Activated naive CD8-positive, alpha-beta T cell (primary cell): ENCODE data around the gene TCF25.
"Not testable (repeated sequence)": the region's sequence is repeated elsewhere in the genome, so short reads cannot be mapped to it uniquely, and the experiment has no call there.

ENCODE experiments used
- H3K27ac Mint-ChIP-seq: one replicate; pipeline ENCODE4 v1.8.0; 2021; ENCODE audit warnings: mixed read lengths
- H3K27me3 Mint-ChIP-seq: one replicate; pipeline ENCODE4 v1.8.0; 2021; ENCODE audit warnings: mixed read lengths
- H3K36me3 Mint-ChIP-seq: one replicate; pipeline ENCODE4 v1.8.0; 2021; ENCODE audit warnings: mixed read lengths
- H3K4me1 Mint-ChIP-seq: one replicate; pipeline ENCODE4 v1.8.0; 2021; ENCODE audit warnings: low read depth, mixed read lengths
- H3K4me3 Mint-ChIP-seq: one replicate; pipeline ENCODE4 v1.8.0; 2021; ENCODE audit warnings: mild to moderate bottlenecking, mixed read lengths
- H3K9me3 Mint-ChIP-seq: one replicate; pipeline ENCODE4 v1.8.0; 2021; ENCODE audit warnings: low read depth, mixed read lengths

TCF25 gene

DNA sequence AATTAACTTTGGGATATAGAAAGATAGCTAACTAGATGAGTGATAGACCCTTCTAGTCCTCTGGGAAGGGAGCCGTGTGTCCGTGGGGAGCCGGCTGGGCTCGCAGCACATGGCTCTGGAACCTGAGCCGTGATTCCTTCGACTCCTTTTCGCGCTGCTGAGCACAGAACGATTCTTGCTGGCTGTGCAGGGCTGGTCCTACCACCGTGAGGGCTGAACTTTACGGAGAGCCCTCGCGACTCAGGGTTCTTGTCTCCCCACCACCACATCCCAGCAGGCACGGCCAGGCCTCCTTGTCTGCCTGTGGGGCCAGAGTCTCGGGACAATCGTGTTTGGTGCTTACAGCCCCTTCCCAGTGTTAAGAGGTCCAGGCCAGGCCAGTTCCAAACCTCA, 13.8 kb upstream of the TCF25 start:
- Mint-ChIP-seq H3K36me3 (no peaks in the 10 kb centered on the region), H3K27ac (no peak overlapping the region), H3K27me3 (no peaks in the 10 kb centered on the region), H3K4me1 (peaks cover 27% of the 10 kb centered on the region), H3K9me3 (no peaks in the 10 kb centered on the region), H3K4me3 (no peak overlapping the region)

DNA sequence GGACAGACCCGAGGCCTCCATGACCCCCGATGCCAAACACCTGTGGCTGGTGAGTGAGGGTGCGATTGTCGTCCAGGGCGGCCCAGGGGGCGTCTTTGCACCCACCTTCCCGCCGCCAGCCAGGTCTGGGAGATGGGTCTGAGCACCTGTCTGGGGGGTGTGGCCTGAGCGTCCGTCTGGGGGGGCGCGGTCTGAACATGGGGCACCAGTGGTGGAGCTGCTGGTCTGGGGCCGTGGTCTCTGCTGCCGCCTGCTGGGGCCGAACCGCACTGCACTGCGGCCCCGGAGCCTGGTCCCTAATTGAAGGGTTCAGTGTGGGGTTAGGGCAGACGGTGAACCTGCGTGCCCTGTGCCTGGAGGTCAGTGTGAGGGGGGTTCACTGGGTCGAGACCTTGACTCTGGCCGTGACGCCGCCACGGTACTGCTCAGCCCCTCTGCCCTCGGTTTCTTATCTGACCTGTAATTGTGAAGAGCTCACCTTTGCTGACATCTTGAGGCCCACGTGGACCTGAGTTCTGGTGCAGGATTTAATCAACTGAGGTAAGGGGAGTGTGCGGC, 12.6 kb upstream of the TCF25 start:
- Mint-ChIP-seq H3K27me3 (no peaks in the 10 kb centered on the region), H3K9me3 (no peaks in the 10 kb centered on the region), H3K4me1 (peaks cover 28% of the 10 kb centered on the region), H3K4me3 (no peak overlapping the region), H3K36me3 (no peaks in the 10 kb centered on the region), H3K27ac (peak overlapping the region; percentile 12)

DNA sequence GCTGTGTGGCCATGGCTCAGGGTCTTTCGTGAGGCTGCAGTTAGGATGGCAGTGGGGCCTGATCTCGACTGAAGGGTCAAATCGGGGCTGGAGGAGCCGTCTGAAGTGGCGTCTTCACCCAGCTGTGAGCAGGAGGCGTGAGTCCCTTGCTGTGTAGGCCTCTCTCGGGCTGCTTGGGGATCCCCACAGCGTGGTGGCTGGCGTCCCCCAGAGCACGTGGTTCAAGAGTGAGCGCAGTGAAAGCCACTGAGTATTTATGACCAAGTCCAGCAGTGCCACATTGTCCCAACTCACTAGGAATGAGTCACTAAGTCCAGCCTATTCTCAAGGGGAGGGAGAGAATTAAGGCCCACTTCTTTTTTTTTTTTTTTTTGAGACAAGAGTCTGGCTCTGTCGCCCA, 11.7 kb upstream of the TCF25 start:
- H3K9me3 Mint-ChIP-seq, result no peaks in the 10 kb centered on the region
- no peak overlapping the region for H3K27ac Mint-ChIP-seq
- no peaks in the 10 kb centered on the region for H3K36me3 Mint-ChIP-seq
- H3K27me3 Mint-ChIP-seq, result no peaks in the 10 kb centered on the region
- H3K4me3 Mint-ChIP-seq, result no peak overlapping the region
- H3K4me1 Mint-ChIP-seq, result peaks cover 28% of the 10 kb centered on the region

DNA sequence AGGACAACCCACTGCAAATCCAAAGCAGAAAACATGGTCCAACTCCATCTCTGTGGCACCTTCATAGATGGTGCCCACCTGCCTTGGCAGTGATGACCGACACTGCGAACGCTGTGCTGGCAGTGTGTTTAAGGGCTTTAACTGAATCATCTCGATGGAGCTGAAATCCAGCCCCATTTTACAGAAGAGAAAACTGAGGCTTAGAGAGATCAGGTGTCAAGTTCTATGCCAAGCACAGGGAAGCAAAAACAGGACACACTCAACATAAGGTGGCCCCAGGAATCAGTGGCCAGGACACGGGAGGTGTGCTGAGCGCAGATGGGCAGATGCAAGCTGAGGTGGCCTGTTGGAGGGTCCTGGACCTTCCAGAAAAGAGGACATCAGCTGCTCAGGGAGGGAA, 10.7 kb upstream of the TCF25 start:
- Mint-ChIP-seq H3K4me1 (peaks cover 28% of the 10 kb centered on the region), H3K4me3 (peak overlapping the region; percentile 7), H3K27ac (peak overlapping the region; percentile 81), H3K36me3 (no peaks in the 10 kb centered on the region), H3K27me3 (no peaks in the 10 kb centered on the region), H3K9me3 (no peaks in the 10 kb centered on the region)

DNA sequence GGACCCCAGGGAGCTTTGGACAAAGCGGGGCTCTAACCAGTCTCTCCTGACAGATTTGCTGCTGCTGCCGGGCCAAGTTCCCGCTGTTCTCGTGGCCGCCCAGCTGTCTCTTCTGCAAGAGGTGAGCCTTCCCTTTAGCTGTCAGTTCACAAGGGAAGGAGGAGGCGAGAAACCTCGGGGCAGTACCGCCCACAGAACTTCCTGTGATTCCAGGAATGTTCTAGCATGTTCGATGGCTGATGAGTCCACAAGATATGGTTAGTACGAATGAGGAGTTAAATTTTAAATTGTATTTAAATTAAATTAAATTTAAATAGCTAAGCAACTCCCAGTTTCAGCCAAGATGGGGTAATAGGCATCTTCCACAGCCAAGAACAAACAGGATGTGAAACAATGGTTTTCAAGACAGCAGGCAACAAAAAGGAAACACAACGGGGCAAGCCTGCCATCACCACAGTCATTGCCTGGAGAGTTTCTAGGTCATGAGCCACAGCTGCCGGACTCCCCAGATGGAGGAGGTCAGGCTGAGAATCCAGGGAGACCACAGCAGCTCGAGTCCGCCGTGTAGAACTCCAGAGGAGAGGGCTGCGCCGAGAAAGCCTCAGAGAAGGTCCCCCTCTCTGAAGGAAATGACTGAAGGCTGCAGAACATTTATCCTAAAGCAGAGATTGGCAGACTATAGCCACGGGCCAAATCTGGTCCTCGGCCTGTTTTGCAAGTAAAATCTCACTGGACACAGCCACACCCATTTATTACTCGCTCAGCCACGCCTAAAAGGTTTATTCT, 9.5 kb upstream of the TCF25 start:
- Mint-ChIP-seq H3K27ac (peak overlapping the region; percentile 71), H3K27me3 (no peaks in the 10 kb centered on the region), H3K4me3 (peak overlapping the region; percentile 48), H3K9me3 (no peaks in the 10 kb centered on the region), H3K36me3 (no peaks in the 10 kb centered on the region), H3K4me1 (peaks cover 28% of the 10 kb centered on the region)

DNA sequence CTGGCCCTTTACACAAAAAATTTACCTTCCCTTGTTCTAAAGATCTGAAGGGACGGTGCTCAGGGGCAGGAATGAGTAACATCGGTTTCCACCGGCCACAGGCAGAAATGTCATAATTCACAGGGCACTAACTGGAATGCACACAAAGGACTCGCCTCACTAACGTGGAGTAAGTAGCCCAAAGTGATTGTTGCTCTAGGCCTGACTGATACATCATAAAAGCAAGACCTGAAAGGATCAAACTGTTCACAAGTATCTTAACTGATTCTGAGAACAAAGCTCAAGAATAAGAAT, 8.9 kb upstream of the TCF25 start:
- H3K27ac Mint-ChIP-seq, result peak overlapping the region; percentile 28
- H3K27me3 Mint-ChIP-seq, result no peaks in the 10 kb centered on the region
- peak overlapping the region; percentile 21 for H3K4me3 Mint-ChIP-seq

DNA sequence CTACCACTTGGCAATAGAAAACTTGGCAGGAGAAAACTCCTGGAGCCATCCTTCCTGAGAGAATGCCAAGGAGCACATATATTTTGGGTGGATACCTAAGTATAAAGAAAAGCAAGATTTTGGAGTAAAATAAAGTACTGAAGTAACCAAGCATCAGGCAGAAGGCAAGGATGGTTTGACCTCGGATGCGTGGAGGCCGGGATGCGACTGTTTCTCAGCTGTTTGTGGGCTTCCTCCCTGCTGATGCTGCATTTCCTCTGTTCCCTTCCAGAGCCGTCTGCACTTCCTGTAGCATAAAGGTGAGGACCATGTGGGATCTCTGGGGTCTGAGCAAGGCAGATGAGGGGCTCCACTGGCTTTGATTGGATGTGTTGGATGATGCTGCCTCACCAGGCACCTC, 5.5 kb upstream of the TCF25 start:
- Mint-ChIP-seq H3K27me3 (no peaks in the 10 kb centered on the region), H3K4me1 (peaks cover 24% of the 10 kb centered on the region)

More for the DNA sequence above, 8.9 kb upstream of the TCF25 start:
- H3K9me3 Mint-ChIP-seq, result no peaks in the 10 kb centered on the region
- H3K4me1 Mint-ChIP-seq, result peaks cover 28% of the 10 kb centered on the region
- no peaks in the 10 kb centered on the region for H3K36me3 Mint-ChIP-seq

DNA sequence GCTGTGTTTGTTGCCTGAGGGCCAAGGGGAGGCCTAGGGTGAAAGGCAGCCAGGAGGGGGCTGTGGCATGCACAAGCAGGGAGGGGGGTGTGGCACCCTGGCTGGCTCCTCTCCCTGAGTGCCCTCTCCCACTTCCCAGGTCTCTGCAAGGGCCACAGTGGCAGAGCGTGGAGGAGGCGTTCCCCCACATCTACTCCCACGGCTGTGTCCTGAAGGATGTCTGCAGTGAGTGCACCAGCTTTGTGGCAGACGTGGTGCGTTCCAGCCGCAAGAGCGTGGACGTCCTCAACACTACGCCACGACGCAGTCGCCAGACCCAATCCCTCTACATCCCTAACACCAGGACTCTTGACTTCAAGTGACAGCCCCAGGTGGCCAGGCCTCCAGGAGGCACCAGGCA, 3.5 kb upstream of the TCF25 start:
- no peak overlapping the region for H3K4me3 Mint-ChIP-seq
- H3K36me3 Mint-ChIP-seq, result peaks cover 1% of the 10 kb centered on the region
- H3K27ac Mint-ChIP-seq, result no peak overlapping the region
- H3K4me1 Mint-ChIP-seq, result peaks cover 10% of the 10 kb centered on the region
- H3K9me3 Mint-ChIP-seq, result no peaks in the 10 kb centered on the region
- no peaks in the 10 kb centered on the region for H3K27me3 Mint-ChIP-seq

More for the DNA sequence above, 5.5 kb upstream of the TCF25 start:
- no peaks in the 10 kb centered on the region for H3K36me3 Mint-ChIP-seq
- H3K4me3 Mint-ChIP-seq, result no peak overlapping the region
- no peak overlapping the region for H3K27ac Mint-ChIP-seq
- H3K9me3 Mint-ChIP-seq, result no peaks in the 10 kb centered on the region

DNA sequence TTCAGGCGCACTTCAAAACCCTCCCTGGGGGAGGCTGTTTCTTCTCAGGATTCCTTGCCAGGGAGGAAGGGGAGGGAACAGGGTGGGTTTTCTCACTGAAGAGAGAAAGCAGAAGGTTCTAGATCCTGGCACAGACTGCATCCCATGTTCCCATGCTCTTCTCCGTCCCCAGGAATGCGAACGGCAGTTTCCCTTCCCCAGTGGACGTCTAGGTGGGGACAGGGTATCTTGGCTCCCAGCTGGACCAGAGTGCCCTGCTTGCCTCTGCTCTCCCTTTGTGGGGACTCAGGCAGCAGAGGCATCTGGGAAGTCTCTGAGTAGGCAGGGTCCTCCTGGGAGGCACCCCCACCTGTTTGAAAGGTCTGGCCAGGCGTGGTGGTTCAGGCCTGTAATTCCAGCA, 3.0 kb upstream of the TCF25 start:
- Mint-ChIP-seq H3K36me3 (peaks cover 5% of the 10 kb centered on the region), H3K9me3 (peaks cover 4% of the 10 kb centered on the region), H3K4me3 (no peak overlapping the region), H3K27ac (no peak overlapping the region), H3K27me3 (no peaks in the 10 kb centered on the region), H3K4me1 (peaks cover 14% of the 10 kb centered on the region)

DNA sequence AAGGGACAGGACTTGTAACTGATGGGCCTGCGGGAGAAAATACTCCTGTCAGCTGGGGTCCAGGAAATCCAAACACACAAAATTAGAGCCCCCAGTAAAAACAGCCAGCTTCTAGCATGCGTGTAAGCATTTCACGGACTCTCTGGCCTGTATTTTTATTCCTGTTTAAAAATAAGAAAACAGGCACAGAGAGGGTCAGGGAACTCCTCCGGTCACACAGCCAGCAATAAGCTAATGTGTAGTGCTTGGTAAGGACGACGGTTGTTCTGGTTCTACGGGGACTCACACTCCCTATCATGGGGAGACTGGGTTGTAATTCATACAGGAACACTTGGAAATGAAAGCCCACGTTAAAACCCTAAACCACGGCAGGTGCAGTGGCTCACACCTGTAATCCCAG, 1.5 kb upstream of the TCF25 start:
- Mint-ChIP-seq H3K27ac (peak overlapping the region; percentile 22), H3K4me3 (peak overlapping the region; percentile 90), H3K36me3 (peaks cover 5% of the 10 kb centered on the region), H3K9me3 (peaks cover 4% of the 10 kb centered on the region), H3K4me1 (peaks cover 14% of the 10 kb centered on the region), H3K27me3 (no peaks in the 10 kb centered on the region)

DNA sequence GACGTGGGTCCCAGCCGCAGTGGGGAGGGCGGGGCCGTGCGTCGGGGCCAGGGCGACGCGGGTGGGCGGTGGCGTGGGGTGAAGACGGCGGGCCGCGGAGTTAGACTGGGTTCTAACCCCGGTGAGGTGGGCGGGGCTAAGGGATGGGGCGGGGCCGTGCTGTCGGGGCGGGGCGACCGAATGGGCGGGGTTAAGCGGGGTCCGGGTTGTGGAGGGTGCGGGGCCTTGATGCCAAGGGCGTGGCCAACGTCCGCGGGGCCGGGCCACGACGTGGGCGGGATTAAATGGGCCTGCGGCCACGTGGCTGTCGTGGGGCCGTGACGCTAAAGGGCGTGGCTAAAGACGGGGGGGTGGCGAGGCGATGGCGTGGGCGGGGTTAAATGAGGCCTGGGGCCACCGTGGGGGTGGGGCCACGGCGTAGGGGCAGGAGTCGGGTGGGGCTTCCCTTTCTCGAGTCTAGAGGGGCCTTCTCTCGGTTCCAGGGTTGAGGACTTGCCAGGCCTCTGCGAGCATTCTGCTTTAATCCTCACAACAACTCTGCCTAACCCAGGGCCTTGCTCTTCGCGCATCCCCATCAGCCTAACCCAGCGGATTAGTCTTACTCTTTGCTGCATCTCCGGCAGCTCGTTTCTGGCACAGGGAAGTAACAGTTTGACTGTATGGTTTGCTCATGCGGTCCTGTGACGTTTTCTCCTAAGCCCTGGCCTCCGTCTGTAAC, 739 bp downstream of the TCF25 start:
- no peaks in the 10 kb centered on the region for H3K27me3 Mint-ChIP-seq
- peaks cover 4% of the 10 kb centered on the region for H3K9me3 Mint-ChIP-seq
- H3K36me3 Mint-ChIP-seq, result peaks cover 5% of the 10 kb centered on the region
- peak overlapping the region; percentile 92 for H3K27ac Mint-ChIP-seq
- H3K4me3 Mint-ChIP-seq, result peak overlapping the region; percentile 90
- peaks cover 16% of the 10 kb centered on the region for H3K4me1 Mint-ChIP-seq

DNA sequence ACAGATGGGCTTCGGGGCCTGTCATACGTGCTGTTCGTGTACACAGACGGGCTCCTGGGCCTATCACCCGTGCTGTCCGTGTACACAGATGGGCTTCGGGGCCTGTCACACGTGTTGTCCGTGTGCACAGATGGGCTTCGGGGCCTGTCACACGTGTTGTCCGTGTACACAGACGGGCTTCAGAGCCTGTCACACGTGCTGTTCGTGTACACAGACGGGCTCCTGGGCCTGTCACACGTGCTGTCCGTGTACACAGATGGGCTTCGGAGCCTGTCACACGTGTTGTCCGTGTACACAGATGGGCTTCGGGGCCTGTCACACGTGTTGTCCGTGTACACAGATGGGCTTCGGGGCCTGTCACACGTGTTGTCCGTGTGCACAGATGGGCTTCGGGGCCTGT, 5.7 kb downstream of the TCF25 start:
- not testable (repeated sequence) for H3K4me3 Mint-ChIP-seq, H3K27me3 Mint-ChIP-seq, H3K9me3 Mint-ChIP-seq, H3K27ac Mint-ChIP-seq
- Mint-ChIP-seq H3K36me3 (peaks cover 12% of the 10 kb centered on the region), H3K4me1 (peaks cover 16% of the 10 kb centered on the region)

DNA sequence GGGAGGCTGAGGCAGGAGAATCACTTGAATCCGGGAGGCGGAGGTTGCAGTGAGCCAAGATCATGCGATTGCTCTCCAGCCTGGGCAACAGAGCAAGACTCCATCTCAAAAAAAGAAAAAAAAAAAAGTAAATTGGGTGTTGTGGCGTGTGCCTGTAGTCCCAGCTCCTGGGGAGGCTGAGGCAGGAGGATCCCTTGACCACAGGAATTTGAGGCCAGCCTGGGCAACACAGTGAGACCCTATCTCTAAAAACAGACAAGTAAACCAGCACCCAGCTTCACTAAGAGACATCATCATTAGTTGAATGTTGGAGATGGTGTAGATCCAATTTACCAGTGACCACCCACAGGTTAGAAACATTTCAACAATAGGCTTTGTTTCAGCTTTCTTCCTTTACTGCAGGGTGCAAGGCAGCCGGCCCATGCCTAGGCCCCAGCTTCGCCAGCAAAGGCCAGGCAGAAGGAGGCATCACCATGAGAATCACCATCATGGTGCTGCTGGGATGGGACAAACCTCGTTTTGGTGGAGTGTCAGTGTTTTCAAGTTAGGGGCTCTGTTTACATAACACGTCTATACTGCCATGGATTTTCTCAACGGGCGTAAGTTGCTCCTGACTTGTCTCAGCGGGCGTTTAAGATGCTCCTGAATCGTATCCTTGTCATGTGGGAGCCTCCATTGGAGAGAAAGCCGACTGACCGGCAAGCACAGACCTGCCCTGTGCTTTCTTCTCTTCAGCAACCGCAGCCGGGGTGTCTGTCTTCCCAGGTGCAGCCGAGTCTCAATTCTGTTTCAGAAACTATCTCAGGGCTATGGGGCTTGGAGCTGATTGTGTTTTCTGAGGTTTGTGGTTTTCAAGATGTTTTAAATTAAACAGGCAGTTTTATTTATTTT, 7.3 kb downstream of the TCF25 start:
- Mint-ChIP-seq H3K4me3 (no peak overlapping the region), H3K27ac (peak overlapping the region; percentile 75), H3K9me3 (no peaks in the 10 kb centered on the region), H3K27me3 (no peaks in the 10 kb centered on the region), H3K36me3 (peaks cover 7% of the 10 kb centered on the region), H3K4me1 (peaks cover 9% of the 10 kb centered on the region)

DNA sequence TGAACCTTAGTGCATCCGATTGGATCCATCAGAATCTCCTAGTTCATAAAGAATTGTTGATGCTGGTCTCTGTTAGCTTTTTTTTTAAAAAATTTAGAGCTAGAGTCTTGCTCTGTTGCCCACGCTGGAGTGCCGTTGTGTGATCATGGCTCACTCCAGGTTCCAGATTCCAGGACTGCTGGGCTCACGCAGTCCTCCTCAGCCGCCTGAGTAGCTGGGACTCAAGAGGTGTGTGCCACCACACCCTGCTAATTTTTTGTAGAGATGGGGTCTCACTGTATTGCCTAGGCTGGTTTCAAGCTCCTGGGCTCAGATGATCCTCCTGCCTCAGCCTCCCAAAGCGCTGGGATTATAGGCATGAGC, 8.0 kb downstream of the TCF25 start:
- Mint-ChIP-seq H3K36me3 (peaks cover 7% of the 10 kb centered on the region), H3K27ac (no peak overlapping the region), H3K4me1 (peaks cover 9% of the 10 kb centered on the region), H3K4me3 (no peak overlapping the region), H3K27me3 (no peaks in the 10 kb centered on the region), H3K9me3 (no peaks in the 10 kb centered on the region)
